GM12891 (cell line): ENCODE results near the gene PEDS1.

ENCODE experiments used
- PAX5 ChIP-seq: IDR thresholded peaks from 2 replicates; pipeline ENCODE4 v1.6.1; 2011; ENCODE audit warnings: low read length, moderate library complexity, mild to moderate bottlenecking; ENCODE audit not compliant: insufficient read depth, severe bottlenecking
- POLR2A ChIP-seq: IDR thresholded peaks from 2 replicates; pipeline ENCODE4 v1.6.1; 2011; ENCODE audit warnings: low read depth, low read length, control low read depth
- POLR2AphosphoS5 ChIP-seq: IDR thresholded peaks from 2 replicates; pipeline ENCODE4 v1.6.1; 2011; ENCODE audit warnings: low read depth, low read length, control low read depth
- TAF1 ChIP-seq: IDR thresholded peaks from 2 replicates; pipeline ENCODE4 v1.6.1; 2011; ENCODE audit warnings: low read depth, low read length, control low read depth

DNA sequence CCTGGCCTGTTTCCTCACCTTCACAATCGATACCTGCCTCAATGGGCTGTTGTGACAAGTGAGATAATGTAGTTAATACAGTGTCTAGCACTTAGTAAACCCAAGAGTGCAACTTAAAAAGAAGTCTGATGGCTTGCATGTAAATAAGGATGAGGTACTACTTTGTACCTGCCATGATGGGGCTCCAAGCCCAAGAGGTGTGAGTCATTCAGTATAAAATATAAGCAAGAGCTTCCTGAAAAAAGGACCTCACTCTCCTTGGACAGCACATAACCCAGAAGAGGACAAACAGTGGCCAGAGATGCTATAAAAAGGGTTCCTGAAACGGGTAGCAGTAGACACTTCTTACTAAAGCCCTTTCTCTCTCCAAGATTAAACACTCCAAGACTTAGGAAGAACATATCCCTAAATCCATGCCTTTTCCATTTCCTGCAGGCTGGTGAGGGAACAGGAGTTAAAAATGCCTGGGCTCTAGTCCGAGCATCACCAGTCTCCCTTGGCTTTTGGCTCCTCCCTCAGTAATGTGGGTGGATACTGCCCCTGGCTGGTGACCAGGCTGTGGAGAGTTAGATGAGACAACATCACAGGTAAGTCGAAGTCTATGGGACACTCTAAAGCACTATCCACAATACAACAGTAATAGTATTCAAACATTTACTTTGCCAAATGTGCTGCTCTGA, 44.8 kb downstream of the PEDS1 start:
- TF ChIP-seq TAF1 (no peak), POLR2AphosphoS5 (no peak), PAX5 (no peak), POLR2A (no peak)
